OCI-LY1 (cell line): ENCODE results near the gene STRN4.

Experiments
- H2AFZ ChIP-seq: fragments of 200-600 bp; sonication (generic), shearing (Covaris generic); 2 replicates; pipeline ENCODE4 v1.6.0; 2014; ENCODE audit warnings: antibody characterized with exemption, mild to moderate bottlenecking, low read length
- H3F3A ChIP-seq: fragments of 200-600 bp; sonication (generic), shearing (Covaris generic); 2 replicates; pipeline ENCODE4 v1.6.0; 2014; ENCODE audit warnings: mild to moderate bottlenecking, antibody characterized with exemption, low read length, moderate library complexity; ENCODE audit not compliant: insufficient read depth
- H3K27ac ChIP-seq: fragments of 200-600 bp; sonication (generic); 2 replicates; pipeline ENCODE4 v1.5.1; 2014; ENCODE audit warnings: low read length, mixed run types, mild to moderate bottlenecking, low read depth; ENCODE audit not compliant: poor library complexity, severe bottlenecking
- H3K27me3 ChIP-seq: fragments of 200-600 bp; sonication (generic); 2 replicates; pipeline ENCODE4 v1.6.0; 2014; ENCODE audit warnings: antibody characterized with exemption, mild to moderate bottlenecking, low read length, moderate library complexity; ENCODE audit not compliant: insufficient read depth
- H3K36me3 ChIP-seq: fragments of 200-600 bp; sonication (generic); 2 replicates; pipeline ENCODE4 v1.6.1; 2014; ENCODE audit warnings: mild to moderate bottlenecking, antibody characterized with exemption, low read length, moderate library complexity, mixed read lengths; ENCODE audit not compliant: insufficient read depth
- H3K4me1 ChIP-seq: fragments of 200-600 bp; sonication (generic); 2 replicates; pipeline ENCODE4 v1.5.1; 2014; ENCODE audit warnings: mild to moderate bottlenecking, low read length, moderate library complexity; ENCODE audit not compliant: insufficient read depth, severe bottlenecking
- H3K4me2 ChIP-seq: fragments of 200-600 bp; sonication (generic), shearing (Covaris generic); 2 replicates; pipeline ENCODE4 v1.6.1; 2014; ENCODE audit warnings: low read length
- H3K4me3 ChIP-seq: fragments of 200-600 bp; sonication (generic); 2 replicates; pipeline ENCODE4 v1.5.1; 2014; ENCODE audit warnings: low read length, low read depth, mild to moderate bottlenecking, mixed read lengths; ENCODE audit not compliant: poor library complexity, severe bottlenecking
- H3K79me2 ChIP-seq: fragments of 200-600 bp; shearing (Covaris generic); 2 replicates; pipeline ENCODE4 v1.6.1; 2016; ENCODE audit warnings: mixed run types, low read length, mixed read lengths; ENCODE audit not compliant: insufficient read depth
- H3K9ac ChIP-seq: fragments of 200-600 bp; sonication (generic), shearing (Covaris generic); 2 replicates; pipeline ENCODE4 v1.6.1; 2014; ENCODE audit warnings: mild to moderate bottlenecking, low read length, mixed read lengths
- H3K9me2 ChIP-seq: fragments of 200-600 bp; sonication (generic), shearing (Covaris generic); 2 replicates; pipeline ENCODE4 v1.6.1; 2014; ENCODE audit warnings: low read depth, mild to moderate bottlenecking, low read length, mixed read lengths
- H3K9me3 ChIP-seq: fragments of 200-600 bp; shearing (Covaris generic); 2 replicates; pipeline ENCODE4 v1.6.1; 2014; ENCODE audit warnings: low read length, mixed read lengths
- H4K20me1 ChIP-seq: fragments of 200-600 bp; sonication (generic), shearing (Covaris generic); 2 replicates; pipeline ENCODE4 v1.6.0; 2016; ENCODE audit warnings: mild to moderate bottlenecking, low read length; ENCODE audit not compliant: insufficient read depth
- CTCF ChIP-seq: fragments of 200-600 bp; sonication (generic), shearing (Covaris generic); IDR thresholded peaks from 2 replicates; pipeline ENCODE4 v1.5.1; 2017; ENCODE audit warnings: mild to moderate bottlenecking, antibody characterized with exemption, low read length, moderate library complexity, mixed read lengths
- EZH2 ChIP-seq: fragments of 200-600 bp; sonication (generic), shearing (Covaris generic); IDR thresholded peaks from 2 replicates; pipeline ENCODE4 v1.8.0; 2017; ENCODE audit warnings: borderline replicate concordance, mixed run types, mild to moderate bottlenecking, antibody characterized with exemption, low read length, moderate library complexity, mixed read lengths

STRN4 gene

GRCh38 chr19:46727757-46728156, 18.5 kb downstream of the STRN4 start:
- Histone ChIP-seq H3F3A (no peaks in the 10 kb centered on the region), H3K9ac (no peak overlapping the region), H3K9me3 (no peaks in the 10 kb centered on the region), H3K27me3 (no peaks in the 10 kb centered on the region), H3K79me2 (no peaks in the 10 kb centered on the region), H3K4me2 (no peak overlapping the region), H3K4me1 (peaks cover 9% of the 10 kb centered on the region), H4K20me1 (no peaks in the 10 kb centered on the region), H2AFZ (no peak overlapping the region), H3K9me2 (no peaks in the 10 kb centered on the region), H3K27ac (no peak overlapping the region), H3K36me3 (peaks cover 93% of the 10 kb centered on the region), H3K4me3 (no peak overlapping the region)
- no peak for TF ChIP-seq CTCF
- TF ChIP-seq EZH2 = no peak

GRCh38 chr19:46726971-46727501, 19.2 kb downstream of the STRN4 start:
- H3K27me3 ChIP-seq = no peaks in the 10 kb centered on the region
- peaks cover 16% of the 10 kb centered on the region for H3K4me1 ChIP-seq
- H3K4me2 ChIP-seq = no peak overlapping the region
- H3K9me2 ChIP-seq = no peaks in the 10 kb centered on the region
- TF ChIP-seq CTCF (no peak), EZH2 (no peak)
- no peaks in the 10 kb centered on the region for H3K9me3 ChIP-seq
- no peak overlapping the region for H2AFZ ChIP-seq
- H3K27ac ChIP-seq = no peak overlapping the region
- no peak overlapping the region for H3K9ac ChIP-seq
- H3F3A ChIP-seq = no peaks in the 10 kb centered on the region
- H4K20me1 ChIP-seq = no peaks in the 10 kb centered on the region
- peaks cover 91% of the 10 kb centered on the region for H3K36me3 ChIP-seq
- H3K4me3 ChIP-seq = no peak overlapping the region
- H3K79me2 ChIP-seq = no peaks in the 10 kb centered on the region

- H3K9ac ChIP-seq = no peak overlapping the region
- H3K4me3 ChIP-seq = no peak overlapping the region
- peaks cover 17% of the 10 kb centered on the region for H3K4me1 ChIP-seq
- H3K4me2 ChIP-seq = no peak overlapping the region
- no peak overlapping the region for H2AFZ ChIP-seq
- H3K27me3 ChIP-seq = no peaks in the 10 kb centered on the region
- H3K36me3 ChIP-seq = peaks cover 96% of the 10 kb centered on the region
- H3F3A ChIP-seq = no peaks in the 10 kb centered on the region
- H3K79me2 ChIP-seq = no peaks in the 10 kb centered on the region
- no peaks in the 10 kb centered on the region for H3K9me2 ChIP-seq
- H4K20me1 ChIP-seq = no peaks in the 10 kb centered on the region
- no peak for TF ChIP-seq CTCF
- TF ChIP-seq EZH2 = no peak
- no peak overlapping the region for H3K27ac ChIP-seq
- no peaks in the 10 kb centered on the region for H3K9me3 ChIP-seq
Observed at GRCh38 chr19:46726551-46726950, 19.7 kb downstream of the STRN4 start.
